Adrenal gland (tissue), 12 donors: Measurements from ENCODE around the gene LRFN5. TPM values are rescaled to one million over a fixed set of nuclear protein-coding genes. Genes with fewer than 3 reads are reported as not detected.

Experiments used
- DNase-seq, 7 donors: peaks; one replicate each; pipeline ENCODE4 v3.0.0-alpha.2; 2019 to 2020
- H3K27ac ChIP-seq, 5 donors: fragments of 200-600 bp; sonication (generic) in 4 of 5; 1 replicate in 3 of 5; 2 replicates in 2 of 5; pipeline versions ENCODE4 v1.5.1 to v1.8.0; 2016 to 2020; ENCODE audit warnings: mild to moderate bottlenecking in 1 of 5
- H3K27me3 ChIP-seq: fragments of 200-600 bp; 2 replicates; pipeline ENCODE4 v1.8.0; 2021
- H3K36me3 ChIP-seq, 2 donors: fragments of 200-600 bp; replicated peaks in 1 of 2; 1 replicate in 1 of 2; 2 replicates in 1 of 2; pipeline versions ENCODE4 v1.5.1 to v1.8.0; 2018 to 2022
- H3K4me1 ChIP-seq, 2 donors: fragments of 200-600 bp; replicated peaks in 1 of 2; 1 replicate in 1 of 2; 2 replicates in 1 of 2; pipeline versions ENCODE4 v1.5.1 to v1.8.0; 2018 to 2021
- H3K4me3 ChIP-seq, 4 donors: fragments of 200-600 bp; sonication (generic) in 3 of 4; one replicate each; pipeline ENCODE4 v1.5.1; 2016 to 2018
- H3K9me3 ChIP-seq, 3 donors: fragments of 200-600 bp; sonication (generic) in 1 of 3; replicated peaks in 1 of 3; 1 replicate in 2 of 3; 2 replicates in 1 of 3; pipeline versions ENCODE4 v1.5.1 to v1.8.0; 2016 to 2021
- CTCF ChIP-seq, 6 experiments: fragments of 450-650 bp in 4 of 6; fragments of 200-600 bp in 2 of 6; sonication (generic) in 1 of 6; IDR thresholded peaks; 1 replicate in 5 of 6; 2 replicates in 1 of 6; pipeline versions ENCODE4 v1.5.1 to v1.8.0; 2016 to 2021; ENCODE audit warnings: antibody characterized with exemption in 6 of 6, mild to moderate bottlenecking in 2 of 6, moderate library complexity in 1 of 6
- POLR2A ChIP-seq, 2 donors: fragments of 450-650 bp; IDR thresholded peaks; one replicate each; pipeline ENCODE4 v1.6.1; 2017; ENCODE audit warnings: antibody characterized with exemption in 2 of 2, mild to moderate bottlenecking in 2 of 2, moderate library complexity in 1 of 2
- WGBS, 4 donors: extraction: QIAGEN DNeasy Blood & Tissue Kit in 2 of 4; methylation state at CpG; one replicate each; pipeline versions ENCODE4 v1.1.5 to v1.1.7; 2013 to 2017; 5-methylcytosine and 5-hydroxymethylcytosine counted together
- intact Hi-C, 2 donors: fragments of 100-400 bp; cut with DNase I; formaldehyde crosslinking; loops; one replicate each; pipeline versions ENCODE4 v1.14.1 to v1.15.0; 2022 to 2023
- polyA plus RNA-seq, 3 donors: library from polyadenylated mRNA; stranded (reverse); fragments of 200-250 nt in 2 of 3; fragments of 350-450 nt in 1 of 3; fragmentation: Illumina TruSeq in 1 of 3; extraction: RNeasy Lipid Tissue Mini Kit (QIAGEN cat#74804) in 1 of 3; gene quantifications; one replicate each; pipeline ENCODE4 v1.2.3, GENCODE V29; 2013 to 2014
- total RNA-seq, 9 donors: library from RNA; depleted of rRNA in 4 of 9; stranded (reverse); fragments of >200 nt in 4 of 9; fragments of 120-200 nt in 1 of 9; fragmentation: NEBNext Ultra II Directional in 1 of 9; extraction: Animal tissue kit (Norgen Biotek cat#: 25700) in 1 of 9; gene quantifications; one replicate each; pipeline versions ENCODE4 v1.1.0 to v1.2.4, GENCODE V29; 2013 to 2023
- donor health status: healthy with polysubstance abuse.
- donor health status: Bipolar disorder and iron deficiency.
- donor health status: DM: yes; HTN: yes; CAD: no.
- donor health status: DM: no; HTN: no; CAD: no.
- donor health status: DM: no; HTN: no; CAD: no.
- donor health status: DM: yes; HTN: yes; CAD: no.

Gene LRFN5
- total and polyA plus RNA-seq, 12 donors = 1.7 to 18.2 (median 6.3) TPM

GRCh38 chr14:41785696-41786095 lies 179.0 kb downstream of the LRFN5 start:
- intact Hi-C loops = no loop called here
- WGBS, 4 donors = 85 to 97% (median 91%) methylated on average over 6 of the region's 6 CpGs
- Histone ChIP-seq H3K4me3 (no peak overlapping the region), H3K9me3 (peaks cover 0 to 5% (median 0%) of the 10 kb centered on the region in 3 donors), H3K4me1 (no peaks in the 10 kb centered on the region), H3K27ac (no peak overlapping the region), H3K27me3 (no peaks in the 10 kb centered on the region), H3K36me3 (no peaks in the 10 kb centered on the region)
- no peak for DNase-seq
- no peak for TF ChIP-seq CTCF (IDR thresholded peaks at IDR 0.05)
- TF ChIP-seq POLR2A (IDR thresholded peaks at IDR 0.05) = no peak

GRCh38 chr14:41799817-41800216 lies 193.1 kb downstream of the LRFN5 start:
- Histone ChIP-seq H3K4me1 (no peaks in the 10 kb centered on the region), H3K4me3 (no peak overlapping the region), H3K9me3 (no peaks in the 10 kb centered on the region), H3K27ac (no peak overlapping the region), H3K27me3 (no peaks in the 10 kb centered on the region), H3K36me3 (no peaks in the 10 kb centered on the region)
- WGBS, 4 donors = 86 to 93% (median 90%) methylated on average over 1 of the region's 1 CpG
- no peak for DNase-seq
- no peak for TF ChIP-seq POLR2A (IDR thresholded peaks at IDR 0.05)
- TF ChIP-seq CTCF (IDR thresholded peaks at IDR 0.05) = no peak
- intact Hi-C loops = no loop called here

DNA sequence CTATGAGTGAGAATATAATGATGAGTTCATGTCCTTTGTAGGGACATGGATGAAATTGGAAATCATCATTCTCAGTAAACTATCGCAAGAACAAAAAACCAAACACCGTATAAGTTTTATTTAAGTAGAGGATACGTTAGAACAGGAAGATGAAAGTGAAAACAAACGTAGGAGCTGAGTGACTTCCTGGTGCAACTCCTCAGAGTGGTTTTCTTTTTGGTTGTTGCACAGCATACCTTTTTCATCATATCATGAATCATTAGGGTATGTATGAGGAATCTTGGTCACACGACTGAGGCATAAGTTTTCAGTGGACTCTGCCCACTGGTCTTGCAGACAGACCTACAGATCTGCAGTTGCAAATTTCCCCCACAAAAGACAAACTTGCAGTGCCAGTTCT lies 199.0 kb downstream of the LRFN5 start:
- Histone ChIP-seq H3K27ac (no peak overlapping the region), H3K4me1 (no peaks in the 10 kb centered on the region), H3K9me3 (no peaks in the 10 kb centered on the region), H3K27me3 (no peaks in the 10 kb centered on the region), H3K36me3 (no peaks in the 10 kb centered on the region), H3K4me3 (no peak overlapping the region)
- no peak for TF ChIP-seq CTCF (IDR thresholded peaks at IDR 0.05)
- no peak for TF ChIP-seq POLR2A (IDR thresholded peaks at IDR 0.05)
- intact Hi-C loops = no loop called here
- no peak for DNase-seq
- 90 to 93% (median 91%) methylated on average over 5 of the region's 5 CpGs for WGBS, 4 donors

GRCh38 chr14:41806366-41806975 lies 199.8 kb downstream of the LRFN5 start:
- H3K27ac ChIP-seq = no peak overlapping the region
- no peaks in the 10 kb centered on the region for H3K9me3 ChIP-seq
- no peaks in the 10 kb centered on the region for H3K36me3 ChIP-seq
- no peak overlapping the region for H3K4me3 ChIP-seq
- no peaks in the 10 kb centered on the region for H3K27me3 ChIP-seq
- 86 to 92% (median 88%) methylated on average over 5 of the region's 5 CpGs for WGBS, 4 donors
- intact Hi-C loops = no loop called here
- no peaks in the 10 kb centered on the region for H3K4me1 ChIP-seq
- DNase-seq = no peak
- TF ChIP-seq POLR2A (IDR thresholded peaks at IDR 0.05) = no peak
- no peak for TF ChIP-seq CTCF (IDR thresholded peaks at IDR 0.05)
